Measurements from ENCODE around the gene C15orf61.

DNA sequence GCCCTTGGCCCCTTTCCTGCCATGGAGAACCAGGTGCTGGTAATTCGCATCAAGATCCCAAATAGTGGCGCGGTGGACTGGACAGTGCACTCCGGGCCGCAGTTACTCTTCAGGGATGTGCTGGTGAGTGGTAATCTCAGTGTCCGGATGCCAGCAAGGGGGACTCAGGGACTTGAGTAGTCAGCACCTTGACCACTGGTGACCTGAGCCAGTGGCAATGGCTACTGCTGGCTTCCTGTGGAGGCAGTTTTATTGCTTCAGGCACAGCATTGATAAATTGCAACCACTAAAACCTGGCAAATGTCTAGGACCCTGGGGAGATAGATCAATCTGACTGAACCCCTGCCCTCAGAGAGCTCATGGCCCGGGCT is 22.4 kb downstream of the C15orf61 start:
- TF ChIP-seq POLR2A (IDR thresholded peaks at IDR 0.05; ENCODE audit: low read length) = no peak
- no peak for TF ChIP-seq GATA1 (IDR thresholded peaks at IDR 0.05; ENCODE audit: low read depth, low read length)
